GM21515 (cell line): ENCODE measurements around the gene PPARD.
"Not testable (repeated sequence)": the region's sequence is repeated elsewhere in the genome, so short reads cannot be mapped to it uniquely, and the experiment has no call there.

Source experiments
- ATAC-seq: cut with Tn5 transposase; IDR thresholded peaks from one replicate; pipeline ENCODE4 v1.9.1; 2021; ENCODE audit not compliant: unreplicated experiment

Gene PPARD

DNA sequence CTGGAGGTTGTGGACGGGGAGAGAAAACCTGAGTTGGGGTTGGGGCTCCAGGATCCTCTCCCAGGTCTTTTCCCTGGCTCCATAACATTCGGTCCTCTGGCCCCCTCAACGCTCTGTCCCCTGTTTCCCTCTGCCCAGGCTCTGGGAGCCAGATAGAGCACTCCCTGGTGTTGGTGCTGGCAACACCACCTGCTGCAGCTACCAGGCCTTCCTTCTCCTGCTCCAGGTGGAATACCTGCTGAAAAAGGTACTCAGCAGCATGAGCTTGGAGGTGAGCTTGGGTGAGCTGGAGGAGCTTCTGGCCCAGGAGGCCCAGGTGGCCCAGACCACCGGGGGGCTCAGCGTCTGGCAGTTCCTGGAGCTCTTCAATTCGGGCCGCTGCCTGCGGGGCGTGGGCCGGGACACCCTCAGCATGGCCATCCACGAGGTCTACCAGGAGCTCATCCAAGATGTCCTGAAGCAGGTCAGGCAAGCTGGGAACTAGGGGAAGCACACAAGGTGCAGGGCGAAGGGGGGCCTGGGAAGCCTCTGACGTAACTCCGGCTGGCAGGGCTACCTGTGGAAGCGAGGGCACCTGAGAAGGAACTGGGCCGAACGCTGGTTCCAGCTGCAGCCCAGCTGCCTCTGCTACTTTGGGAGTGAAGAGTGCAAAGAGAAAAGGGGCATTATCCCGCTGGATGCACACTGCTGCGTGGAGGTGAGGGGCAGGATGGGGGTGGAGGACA, 30.1 kb upstream of the PPARD start:
- no peak for ATAC-seq

DNA sequence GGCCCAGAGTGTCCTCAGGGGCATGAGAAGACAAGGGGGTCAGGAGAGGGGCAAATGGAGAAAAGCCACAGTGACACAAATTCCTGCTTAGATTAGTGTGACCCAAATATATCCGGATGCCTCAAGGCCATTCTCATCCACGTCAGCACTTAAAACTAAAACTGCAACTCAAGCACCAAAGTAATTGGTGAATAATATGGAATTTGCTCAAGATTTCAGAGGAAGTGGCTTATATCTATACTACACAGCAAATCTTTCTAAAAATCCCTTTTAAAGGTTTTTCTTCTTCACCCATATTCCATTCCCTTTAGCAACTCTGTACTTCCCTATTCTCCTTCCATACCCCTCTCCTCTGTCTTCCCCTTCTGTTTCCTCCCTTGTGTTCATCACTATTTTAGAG, 29.6 kb upstream of the PPARD start:
- no peak for ATAC-seq

DNA sequence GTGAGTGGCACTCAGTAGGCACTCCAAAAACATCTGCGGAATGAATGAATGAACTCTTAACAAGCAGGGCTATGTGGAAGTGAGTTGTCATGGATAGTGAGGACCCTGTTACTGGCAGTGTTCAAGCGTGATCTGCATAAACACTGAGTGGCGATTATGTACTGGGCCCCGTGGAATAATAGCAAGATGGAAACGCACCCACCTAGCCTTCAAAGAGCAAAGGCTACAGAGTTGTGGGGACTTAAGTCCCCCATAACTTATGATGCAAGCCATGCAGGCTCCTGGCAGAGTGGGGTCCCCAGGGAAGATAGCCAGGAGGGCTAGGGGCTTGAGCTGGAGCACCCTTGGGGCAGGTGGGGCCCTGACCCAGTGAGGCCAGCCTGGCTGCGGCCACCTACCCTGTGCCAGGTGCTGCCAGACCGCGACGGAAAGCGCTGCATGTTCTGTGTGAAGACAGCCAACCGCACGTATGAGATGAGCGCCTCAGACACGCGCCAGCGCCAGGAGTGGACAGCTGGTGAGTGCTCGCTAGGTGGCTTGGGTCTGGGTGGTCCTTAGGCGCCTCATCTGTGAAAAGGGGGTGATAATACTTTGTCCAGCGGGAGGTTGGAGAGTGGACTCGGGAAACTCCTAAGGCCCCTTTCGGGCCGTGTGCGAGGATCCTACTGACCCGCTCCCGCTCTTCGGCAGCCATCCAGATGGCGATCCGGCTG, 24.7 kb upstream of the PPARD start:
- no peak for ATAC-seq

DNA sequence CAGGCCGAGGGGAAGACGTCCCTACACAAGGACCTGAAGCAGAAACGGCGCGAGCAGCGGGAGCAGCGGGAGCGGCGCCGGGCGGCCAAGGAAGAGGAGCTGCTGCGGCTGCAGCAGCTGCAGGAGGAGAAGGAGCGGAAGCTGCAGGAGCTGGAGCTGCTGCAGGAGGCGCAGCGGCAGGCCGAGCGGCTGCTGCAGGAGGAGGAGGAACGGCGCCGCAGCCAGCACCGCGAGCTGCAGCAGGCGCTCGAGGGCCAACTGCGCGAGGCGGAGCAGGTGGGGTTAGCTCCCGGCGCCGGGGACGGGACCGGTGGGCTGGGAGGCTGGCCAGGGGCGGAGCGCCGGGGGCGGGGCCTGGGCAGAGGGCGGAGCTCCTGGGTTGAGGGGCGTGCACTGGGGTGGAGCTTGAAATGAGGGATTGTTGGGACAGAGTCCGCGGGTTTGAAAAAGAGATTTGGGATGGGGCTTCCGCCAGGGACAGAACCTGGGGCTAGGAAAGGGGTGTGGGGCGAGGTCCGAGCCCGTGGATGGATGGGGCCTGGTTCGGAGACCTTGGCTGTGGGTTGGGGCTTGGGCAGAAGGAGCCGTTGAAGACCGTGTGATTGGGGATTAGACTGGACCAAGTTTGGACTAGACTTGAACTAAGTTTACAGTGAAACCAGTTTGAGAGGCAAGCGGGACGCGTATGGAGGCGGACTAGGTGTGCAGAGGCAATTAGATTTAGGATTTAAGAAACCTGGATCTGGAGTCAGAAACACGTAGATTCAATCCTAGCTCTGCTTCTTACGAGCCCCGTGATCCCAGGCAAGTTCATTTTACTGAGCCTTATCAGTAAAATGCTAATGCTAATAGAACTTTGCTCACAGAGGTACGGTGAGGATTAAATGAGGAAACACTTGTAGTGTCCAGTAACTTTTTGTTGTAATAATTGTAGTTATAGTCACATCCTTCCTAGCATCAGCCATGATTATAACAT, 23.9 kb upstream of the PPARD start:
- no peak for ATAC-seq

DNA sequence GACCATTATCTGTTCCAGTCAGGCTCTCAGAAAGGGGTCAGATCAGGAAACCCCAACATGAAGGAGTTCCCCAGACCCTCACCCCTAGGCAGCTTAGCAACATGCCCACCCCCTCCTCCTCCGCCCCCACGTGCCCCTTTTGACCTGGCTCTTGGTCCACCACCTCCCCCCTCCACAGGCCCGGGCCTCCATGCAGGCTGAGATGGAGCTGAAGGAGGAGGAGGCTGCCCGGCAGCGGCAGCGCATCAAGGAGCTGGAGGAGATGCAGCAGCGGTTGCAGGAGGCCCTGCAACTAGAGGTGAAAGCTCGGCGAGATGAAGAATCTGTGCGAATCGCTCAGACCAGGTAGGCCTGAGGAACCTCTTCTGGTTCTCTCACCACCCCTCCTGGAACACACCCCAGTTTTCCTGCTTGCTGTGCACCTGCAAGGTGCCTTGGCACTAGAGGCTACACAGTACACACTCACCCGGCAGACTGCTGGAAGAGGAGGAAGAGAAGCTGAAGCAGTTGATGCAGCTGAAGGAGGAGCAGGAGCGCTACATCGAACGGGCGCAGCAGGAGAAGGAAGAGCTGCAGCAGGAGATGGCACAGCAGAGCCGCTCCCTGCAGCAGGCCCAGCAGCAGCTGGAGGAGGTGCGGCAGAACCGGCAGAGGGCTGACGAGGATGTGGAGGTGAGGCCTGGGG, 22.9 kb upstream of the PPARD start:
- ATAC-seq, result no peak

DNA sequence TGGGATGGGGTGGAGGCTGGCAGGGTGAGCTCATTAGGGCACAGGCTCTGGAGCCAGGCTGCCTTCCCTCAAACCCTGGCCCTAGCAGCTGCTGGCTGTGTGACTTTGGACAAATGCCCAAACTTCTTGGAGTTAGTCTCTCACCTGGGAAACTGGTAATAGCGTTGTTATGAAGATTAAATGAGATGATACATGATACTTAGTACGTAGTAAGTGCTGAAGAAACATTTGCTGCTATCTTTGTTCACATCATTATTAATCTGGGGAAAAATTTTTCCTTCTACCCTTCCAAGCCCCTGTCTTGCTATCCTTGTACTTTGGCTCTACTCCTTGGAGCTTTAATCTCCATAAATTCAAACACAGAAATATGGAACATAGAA, 22.3 kb upstream of the PPARD start:
- no peak for ATAC-seq

DNA sequence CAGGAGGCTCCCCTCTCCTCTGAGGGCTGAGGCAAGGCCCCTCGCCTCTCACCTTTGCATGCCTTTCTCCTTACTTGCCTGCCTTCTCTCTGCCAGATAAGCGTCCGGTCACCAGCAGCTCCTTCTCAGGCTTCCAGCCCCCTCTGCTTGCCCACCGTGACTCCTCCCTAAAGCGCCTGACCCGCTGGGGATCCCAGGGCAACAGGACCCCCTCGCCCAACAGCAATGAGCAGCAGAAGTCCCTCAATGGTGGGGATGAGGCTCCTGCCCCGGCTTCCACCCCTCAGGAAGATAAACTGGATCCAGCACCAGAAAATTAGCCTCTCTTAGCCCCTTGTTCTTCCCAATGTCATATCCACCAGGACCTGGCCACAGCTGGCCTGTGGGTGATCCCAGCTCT, 21.3 kb upstream of the PPARD start:
- ATAC-seq, result no peak

DNA sequence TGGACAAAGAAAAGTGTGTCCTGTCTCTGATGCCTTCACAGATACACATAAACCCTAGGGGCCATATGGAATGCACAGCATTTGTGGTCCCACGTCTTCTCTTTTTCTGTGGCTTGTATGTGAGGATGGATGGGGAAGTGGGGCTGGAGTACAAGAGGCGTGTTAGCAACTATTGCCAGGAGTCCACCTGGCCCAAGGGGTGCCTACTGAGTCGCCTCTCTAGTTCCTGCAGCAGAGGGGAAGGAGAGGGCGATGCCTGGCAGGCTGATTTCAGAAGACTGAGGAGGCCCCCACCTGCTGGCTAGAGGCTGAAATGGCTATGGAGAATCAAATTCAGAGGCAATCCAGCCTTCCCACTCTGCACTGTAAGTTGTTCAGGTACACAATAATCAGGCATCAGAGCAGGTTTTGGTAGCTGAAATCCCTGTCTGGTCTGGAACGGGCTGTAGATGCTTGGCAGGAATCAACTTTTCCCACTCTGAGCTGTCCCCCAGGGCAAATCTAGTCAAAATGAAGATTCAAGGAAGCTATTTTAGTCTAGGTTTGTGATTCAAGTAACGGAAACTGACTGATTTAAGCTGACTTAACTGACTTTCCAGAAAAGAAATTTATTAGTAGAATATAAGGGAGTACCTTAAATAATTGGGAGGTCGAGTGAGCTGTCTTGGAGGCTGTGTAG, 14.9 kb upstream of the PPARD start:
- ATAC-seq, result no peak

DNA sequence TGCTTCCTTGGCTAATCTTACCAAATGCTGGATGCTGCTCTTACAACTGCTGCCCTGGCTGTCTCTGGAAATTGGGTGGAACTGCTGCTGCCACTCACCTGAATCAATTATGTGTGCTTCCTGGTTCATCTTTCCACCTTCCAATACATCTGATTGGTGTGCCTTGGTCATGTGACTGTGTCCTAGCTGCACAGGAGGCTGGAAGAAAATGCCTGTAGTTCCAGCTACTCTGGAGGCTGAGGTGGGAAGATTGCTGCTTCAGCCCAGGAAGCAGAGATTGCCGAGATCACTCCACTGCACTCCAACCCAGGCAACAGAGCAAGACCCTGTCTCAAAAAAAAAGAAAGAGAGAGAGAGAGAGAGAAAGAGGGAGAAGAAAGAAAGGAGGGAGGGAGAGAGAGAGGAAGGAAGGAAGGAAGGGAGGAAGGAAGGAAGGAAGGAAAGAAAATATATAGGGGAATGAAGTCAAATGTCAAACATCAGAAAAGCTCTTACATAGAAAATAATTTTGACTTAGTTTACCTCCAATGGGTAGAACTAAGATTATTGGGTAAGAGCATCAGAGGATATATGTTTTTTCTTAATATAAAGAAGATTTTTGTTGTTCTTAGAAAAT, 14.1 kb upstream of the PPARD start:
- no peak for ATAC-seq

DNA sequence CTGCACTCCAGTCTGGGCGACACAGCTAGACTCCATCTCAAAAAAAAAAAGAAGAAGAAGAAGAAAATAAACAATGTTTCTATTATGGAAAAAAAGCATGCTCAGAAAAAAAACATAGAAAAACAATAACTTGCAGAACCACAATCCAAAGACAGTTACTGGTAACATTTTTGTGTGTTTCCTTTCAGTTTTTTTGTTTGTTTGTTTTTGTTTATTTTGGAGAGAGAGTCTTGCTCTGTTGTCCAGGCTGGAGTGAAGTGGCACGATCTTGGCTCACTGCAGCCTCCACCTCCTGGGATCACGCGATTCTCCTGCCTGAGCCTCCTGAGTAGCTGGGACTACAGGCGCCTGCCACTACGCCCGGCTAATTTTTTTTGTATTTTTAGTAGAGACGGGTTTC, 13.4 kb upstream of the PPARD start:
- ATAC-seq, result not testable (repeated sequence)

DNA sequence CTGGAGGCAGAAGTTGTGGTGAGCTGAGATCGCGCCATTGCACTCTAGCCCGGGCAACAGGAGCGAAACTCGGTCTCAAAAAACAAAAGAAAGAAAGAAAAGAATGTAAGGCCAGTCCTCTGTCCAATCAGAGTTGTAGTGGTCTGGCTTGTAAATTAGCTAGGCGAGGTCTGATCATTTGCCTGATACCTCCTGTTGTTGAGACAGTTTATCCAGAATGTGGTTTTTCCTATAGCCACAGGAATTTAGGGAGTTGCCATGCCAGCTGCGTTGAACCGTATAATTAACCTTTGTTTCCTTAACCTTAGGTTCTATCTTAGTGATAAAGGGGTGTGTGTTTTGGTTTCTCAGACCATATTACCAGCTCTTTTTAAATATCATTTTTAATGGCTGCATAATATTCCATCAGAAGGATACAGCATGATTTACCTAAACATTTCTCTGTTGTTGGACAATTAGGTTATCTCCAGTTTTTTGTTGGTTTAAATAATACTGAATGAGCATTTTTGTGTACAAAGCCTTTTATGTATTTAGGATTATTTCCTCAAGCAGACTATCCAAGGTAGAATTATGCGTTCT, 11.7 kb upstream of the PPARD start:
- ATAC-seq, result no peak

DNA sequence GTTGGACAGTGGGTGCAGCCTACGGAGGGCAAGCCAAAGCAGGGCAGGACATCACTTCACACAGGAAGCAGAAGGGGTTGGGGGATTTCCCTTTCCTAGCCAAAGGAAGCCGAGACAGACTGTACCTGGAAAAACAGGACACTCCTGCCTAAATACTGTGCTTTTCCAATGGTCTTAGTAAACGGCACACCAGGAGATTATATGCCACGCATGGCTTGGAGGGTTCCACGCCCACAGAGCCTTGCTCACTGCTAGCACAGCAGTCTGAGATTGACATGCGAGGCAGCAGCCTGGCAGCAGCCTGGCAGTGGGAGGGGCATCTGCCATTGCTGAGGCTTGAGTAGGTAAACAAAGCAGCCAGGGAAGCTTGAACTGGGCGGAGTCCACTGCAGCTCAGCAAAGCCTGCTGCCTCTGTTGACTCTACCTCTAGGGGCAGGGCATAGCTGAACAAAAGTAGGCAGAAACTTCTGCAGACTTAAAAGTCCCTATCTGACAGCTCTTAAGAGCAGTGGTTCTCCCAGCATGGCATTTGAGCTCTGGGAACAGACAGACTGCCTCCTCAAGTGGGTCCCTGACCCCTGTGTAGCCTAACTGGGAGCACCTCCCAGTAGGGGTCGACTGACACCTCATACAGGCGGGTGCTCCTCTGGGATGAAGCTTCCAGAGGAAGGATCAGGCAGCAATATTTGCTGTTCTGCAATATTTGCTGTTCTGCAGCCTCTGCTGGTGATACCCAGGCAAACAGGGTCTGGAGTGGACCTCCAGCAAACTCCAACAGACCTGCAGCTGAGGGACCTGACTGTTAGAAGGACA, 10.1 kb upstream of the PPARD start:
- not testable (repeated sequence) for ATAC-seq

DNA sequence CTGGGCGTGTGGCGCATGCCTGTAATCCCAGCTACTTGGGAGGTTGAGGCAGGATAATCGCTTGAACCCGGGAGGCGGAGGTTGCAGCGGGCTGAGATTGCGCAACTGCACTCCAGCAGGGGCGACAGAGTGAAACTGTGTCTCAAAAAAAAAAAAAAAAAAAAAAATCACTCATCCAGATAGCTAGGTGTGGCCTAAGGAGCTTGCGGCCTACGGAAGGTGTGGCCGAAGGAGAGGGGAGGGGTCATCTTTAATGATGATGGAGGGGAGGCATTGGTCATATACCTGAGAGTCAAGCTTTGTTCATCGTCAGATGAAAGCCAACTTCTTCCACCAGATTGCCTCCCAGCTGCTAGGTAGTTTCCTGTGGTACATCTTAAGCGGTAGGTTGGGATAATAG, 801 bp upstream of the PPARD start:
- no peak for ATAC-seq

DNA sequence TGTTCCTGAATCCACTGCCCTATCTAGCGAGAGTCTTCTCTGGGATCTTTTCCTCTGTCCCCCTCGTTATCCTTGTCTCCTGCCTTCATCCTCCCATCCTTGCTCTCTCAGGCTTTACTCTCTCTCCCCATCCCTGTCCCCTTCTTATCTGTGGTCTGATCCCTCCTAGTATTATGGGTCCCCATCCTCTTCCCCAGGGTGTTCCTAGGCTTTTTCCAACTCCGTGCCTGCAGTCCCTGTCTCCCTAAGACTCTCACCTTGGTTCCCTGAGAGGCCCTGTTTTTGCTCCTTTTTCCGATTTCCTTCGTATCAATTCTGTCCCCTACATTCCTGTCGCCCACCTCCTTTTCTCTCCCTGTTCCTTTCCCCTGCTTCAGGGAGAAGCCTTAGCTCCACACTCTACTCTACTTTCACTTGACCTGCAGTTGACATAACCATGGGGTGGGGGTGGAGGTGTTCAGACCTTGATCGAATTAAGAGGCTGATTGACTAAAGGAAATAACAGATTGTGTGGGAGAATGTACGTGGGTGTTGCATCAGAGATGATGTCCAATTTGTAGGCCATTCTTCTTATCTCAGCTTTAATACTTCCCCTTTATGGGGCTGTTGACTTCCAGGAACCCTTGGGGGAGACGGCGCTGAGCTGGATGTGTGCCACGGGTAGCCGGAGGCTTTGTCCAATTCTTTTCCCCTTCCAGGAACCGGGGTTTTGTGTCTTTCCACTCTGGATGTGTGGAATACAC, 905 bp downstream of the PPARD start:
- no peak for ATAC-seq

DNA sequence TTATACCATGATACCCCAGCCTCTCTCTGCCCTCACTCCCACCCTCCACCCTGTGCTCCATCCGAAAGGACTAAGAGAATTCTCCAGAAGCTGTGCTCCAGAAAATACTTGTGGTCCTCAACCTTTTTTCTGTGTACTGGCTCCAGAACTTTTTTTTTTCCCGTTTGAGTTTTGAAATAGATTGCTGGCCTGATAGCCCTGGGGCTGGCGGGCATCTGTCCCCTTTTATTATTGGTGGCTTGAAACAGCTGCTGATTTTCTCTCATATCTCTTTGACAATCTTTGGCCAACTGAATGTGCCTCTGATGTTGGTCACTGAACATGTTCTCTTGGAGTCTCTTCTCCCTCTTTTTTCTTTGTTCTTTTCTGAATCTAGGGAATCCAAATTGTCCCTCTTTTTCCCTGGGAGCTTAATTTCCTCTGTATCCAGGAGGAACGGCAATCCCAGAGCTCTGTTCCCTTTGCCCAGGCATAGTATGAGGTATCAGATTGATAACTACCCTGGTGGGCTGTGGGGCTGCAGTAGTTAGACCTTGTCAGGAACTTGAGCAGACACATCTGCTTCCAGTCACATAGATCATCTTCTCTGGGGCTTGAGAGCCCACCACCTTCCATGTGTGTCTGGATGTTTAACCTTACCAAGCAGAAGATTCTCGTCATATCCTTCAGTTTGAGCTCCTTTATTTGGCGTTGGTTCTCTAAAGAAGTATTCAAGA, 1.6 kb downstream of the PPARD start:
- no peak for ATAC-seq

DNA sequence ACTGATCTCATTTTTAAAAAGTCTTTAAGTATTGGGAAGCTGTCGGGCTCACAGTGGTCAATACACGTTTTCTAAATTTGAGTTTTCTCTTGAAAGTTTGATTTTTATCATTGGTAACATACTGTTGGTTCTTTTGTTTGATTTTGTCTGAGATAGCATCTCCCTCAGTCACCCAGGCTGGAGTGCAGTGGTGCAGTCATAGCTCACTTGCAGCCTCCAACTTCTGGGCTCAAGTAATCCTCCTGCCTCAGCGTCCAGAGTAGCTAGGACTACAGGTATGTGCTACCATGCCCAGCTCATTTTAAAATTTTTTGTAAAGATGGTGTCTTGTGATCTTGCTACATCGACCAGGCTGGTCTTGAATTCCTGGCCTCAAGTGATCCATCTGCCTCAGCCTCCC, 9.1 kb downstream of the PPARD start:
- no peak for ATAC-seq

DNA sequence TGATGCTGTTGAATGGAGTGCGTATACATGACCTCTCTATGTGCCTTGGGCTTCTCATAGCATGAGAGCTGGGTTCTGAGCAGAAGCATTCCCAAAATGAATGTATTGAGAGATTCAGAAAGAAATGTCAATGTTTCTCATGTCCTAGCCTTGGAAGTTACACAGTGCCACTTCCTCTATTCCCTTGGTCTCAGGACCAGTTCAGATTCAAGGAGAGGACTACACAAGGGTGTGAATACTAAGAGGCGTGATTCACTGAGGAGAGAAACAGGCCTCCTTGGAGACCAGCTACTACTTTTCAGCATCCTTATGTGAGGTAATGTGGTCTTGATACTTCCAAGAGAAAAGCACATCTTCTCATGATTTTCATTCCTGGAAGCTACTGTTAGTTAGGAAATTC, 10.4 kb downstream of the PPARD start:
- ATAC-seq, result no peak
